AG04449 (cell line): ENCODE results near the gene FOXD4L1.
"Not testable (repeated sequence)": the region's sequence is repeated elsewhere in the genome, so short reads cannot be mapped to it uniquely, and the experiment has no call there.

Experiments
- CTCF ChIA-PET: fragments of 350-600 bp; formaldehyde crosslinking; extraction: SDS; loops from one replicate; lab custom pipeline; 2021; ENCODE audit warnings: antibody characterized with exemption; lab: Yijun Ruan, JAX
- POLR2A ChIA-PET: fragments of 400-600, 350-600 bp; formaldehyde crosslinking; extraction: SDS; loops from one replicate; lab custom pipeline; 2020; ENCODE audit warnings: antibody characterized with exemption, inconsistent platforms; lab: Yijun Ruan, JAX
- DNase-seq: peaks from one replicate; pipeline ENCODE4 v3.0.0-alpha.2; 2010; ENCODE audit warnings: low read depth, low spot score
- H3K4me3 ChIP-seq: 2 replicates; pipeline ENCODE4 v1.5.1; 2011; ENCODE audit warnings: low read depth, mild to moderate bottlenecking, control low read depth, low read length

FOXD4L1 gene

GRCh38 chr2:113498365-113498764 lies at the start of gene FOXD4L1:
Gene FOXD4L1, plus strand, starts transcription at chr2:113498665. Its CDS starts 592 bp downstream, at chr2:113499257.
- POLR2A ChIA-PET, CTCF ChIA-PET, DNase-seq, H3K4me3 ChIP-seq: not testable (repeated sequence)

DNA sequence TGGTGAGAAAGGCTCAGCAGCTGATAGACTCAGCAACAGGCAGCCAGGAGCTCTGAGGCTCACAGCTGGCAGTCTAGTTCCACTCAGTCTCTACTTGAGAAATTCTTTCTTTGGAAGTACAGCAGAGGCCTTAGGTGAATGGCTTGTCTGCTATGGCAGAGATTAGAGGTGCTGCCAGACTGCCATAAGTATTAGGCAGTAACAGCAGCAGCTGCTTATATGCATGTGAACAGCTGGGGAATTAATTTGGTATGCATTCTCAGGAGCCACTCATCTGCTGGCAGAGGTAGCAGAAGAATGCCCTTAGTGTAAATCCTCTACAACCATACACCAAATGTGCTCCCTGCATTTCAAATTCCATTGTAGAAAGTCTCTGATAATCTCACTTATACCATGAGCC lies 32.7 kb upstream of the FOXD4L1 start:
- DNase-seq, CTCF ChIA-PET, POLR2A ChIA-PET, H3K4me3 ChIP-seq: not testable (repeated sequence)

GRCh38 chr2:113476688-113477368 lies 21.6 kb upstream of the FOXD4L1 start:
- CTCF ChIA-PET, H3K4me3 ChIP-seq, POLR2A ChIA-PET, DNase-seq: not testable (repeated sequence)

GRCh38 chr2:113496527-113496926 lies 1.9 kb upstream of the FOXD4L1 start:
- DNase-seq, H3K4me3 ChIP-seq, CTCF ChIA-PET, POLR2A ChIA-PET: not testable (repeated sequence)

DNA sequence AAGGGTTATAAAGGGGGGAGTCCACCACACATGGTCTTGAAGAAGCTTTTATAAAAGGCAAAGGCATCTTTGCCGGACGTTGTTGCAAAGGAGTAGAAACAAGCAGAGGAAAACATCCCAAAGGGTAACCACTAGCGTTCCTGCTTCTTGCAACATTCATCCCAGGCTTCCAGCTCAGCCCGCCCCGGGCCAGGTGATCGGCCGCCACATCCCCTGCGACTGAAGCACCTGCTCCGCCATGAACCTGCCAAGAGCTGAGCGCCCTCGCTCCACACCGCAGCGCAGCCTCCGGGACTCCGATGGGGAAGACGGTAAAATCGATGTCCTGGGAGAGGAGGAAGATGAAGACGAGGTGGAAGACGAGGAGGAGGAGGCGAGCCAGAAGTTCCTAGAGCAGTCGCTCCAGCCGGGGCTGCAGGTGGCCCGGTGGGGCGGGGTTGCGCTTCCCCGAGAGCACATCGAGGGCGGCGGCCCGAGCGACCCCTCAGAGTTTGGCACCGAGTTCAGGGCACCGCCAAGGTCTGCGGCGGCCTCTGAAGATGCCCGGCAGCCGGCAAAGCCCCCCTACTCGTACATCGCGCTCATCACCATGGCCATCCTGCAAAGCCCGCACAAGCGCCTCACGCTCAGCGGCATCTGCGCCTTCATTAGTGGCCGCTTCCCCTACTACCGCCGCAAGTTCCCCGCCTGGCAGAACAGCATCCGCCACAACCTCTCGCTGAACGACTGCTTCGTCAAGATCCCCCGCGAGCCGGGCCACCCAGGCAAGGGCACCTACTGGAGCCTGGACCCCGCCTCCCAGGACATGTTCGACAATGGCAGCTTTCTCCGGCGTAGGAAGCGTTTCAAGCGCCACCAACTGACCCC lies 787 bp downstream of the FOXD4L1 start:
- DNase-seq, H3K4me3 ChIP-seq, POLR2A ChIA-PET, CTCF ChIA-PET: not testable (repeated sequence)

DNA sequence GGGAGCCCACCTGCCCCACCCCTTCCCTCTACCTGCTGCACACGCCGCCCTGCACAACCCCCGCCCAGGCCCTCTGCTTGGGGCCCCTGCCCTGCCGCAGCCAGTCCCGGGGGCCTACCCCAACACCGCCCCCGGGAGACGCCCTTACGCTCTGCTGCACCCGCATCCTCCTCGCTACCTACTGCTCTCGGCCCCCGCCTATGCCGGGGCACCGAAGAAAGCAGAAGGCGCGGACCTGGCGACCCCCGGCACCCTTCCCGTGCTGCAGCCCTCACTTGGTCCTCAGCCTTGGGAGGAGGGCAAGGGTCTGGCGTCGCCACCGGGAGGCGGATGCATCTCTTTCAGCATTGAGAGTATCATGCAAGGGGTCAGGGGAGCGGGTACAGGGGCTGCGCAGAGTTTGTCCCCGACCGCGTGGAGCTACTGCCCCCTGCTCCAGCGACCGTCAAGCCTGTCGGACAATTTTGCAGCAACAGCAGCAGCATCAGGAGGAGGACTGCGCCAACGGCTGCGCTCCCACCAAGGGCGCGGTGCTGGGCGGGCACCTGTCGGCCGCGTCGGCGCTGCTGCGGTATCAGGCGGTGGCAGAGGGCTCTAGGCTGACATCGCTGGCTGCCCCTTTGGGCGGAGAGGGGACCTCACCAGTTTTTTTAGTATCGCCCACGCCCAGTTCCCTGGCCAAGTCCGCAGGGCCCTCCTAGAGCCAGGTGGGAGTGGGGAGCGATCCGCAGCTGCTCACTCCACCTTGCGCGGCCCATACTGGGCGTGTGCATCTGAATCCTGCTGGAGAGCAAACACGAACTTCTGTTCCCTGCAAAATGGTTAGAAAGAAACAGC lies 1.6 kb downstream of the FOXD4L1 start:
- POLR2A ChIA-PET, H3K4me3 ChIP-seq, CTCF ChIA-PET, DNase-seq: not testable (repeated sequence)

GRCh38 chr2:113500723-113501038 lies 2.2 kb downstream of the FOXD4L1 start:
- H3K4me3 ChIP-seq, POLR2A ChIA-PET, CTCF ChIA-PET, DNase-seq: not testable (repeated sequence)

DNA sequence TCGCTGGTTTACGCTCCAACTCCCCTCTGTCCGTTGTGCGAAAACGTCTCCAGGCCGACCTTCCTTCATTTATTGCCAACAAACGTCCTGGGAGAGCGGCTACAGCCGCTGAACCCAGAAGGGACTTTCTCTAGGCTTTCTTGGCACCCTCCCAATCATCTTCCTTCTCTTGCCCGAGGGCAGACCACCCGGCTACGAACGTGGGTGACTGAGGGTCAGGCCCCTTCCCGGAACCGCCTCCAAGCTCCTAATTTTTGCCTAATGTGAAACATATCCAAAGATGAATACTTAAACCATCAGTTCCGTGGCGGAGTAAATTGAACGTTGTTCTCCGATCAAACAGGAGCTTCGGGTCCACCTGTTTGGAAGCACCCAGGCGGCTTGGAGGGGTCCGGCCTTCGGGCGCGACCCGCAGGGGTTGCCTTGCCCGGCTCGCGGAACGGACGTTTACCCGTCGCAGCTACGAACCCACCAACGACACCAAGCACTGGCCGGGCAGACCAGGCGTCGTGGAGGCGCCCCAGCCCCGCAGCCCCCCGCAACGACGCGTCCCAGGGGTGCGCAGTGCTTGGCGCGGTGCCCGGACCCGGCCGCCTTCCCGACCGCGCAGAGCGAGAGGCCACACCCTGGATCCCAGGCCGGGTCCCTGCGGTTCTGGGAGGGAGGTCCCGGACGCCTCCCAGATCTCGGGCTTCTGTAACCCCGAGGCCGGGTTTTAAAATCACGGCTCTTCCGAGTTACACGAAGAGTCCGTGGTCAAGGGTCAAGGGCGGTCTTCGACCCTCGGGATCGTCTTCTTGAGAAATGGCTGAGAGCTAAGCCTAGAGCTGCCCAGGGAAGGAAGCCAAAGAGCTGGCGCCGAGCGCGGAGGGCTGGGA lies 4.0 kb downstream of the FOXD4L1 start:
- peak overlapping the region; percentile 25 for H3K4me3 ChIP-seq
- CTCF ChIA-PET, POLR2A ChIA-PET, DNase-seq: not testable (repeated sequence)

- DNase-seq, CTCF ChIA-PET, POLR2A ChIA-PET: not testable (repeated sequence)
- H3K4me3 ChIP-seq = peak overlapping the region; percentile 25
Observed at GRCh38 chr2:113503094-113504042, 4.9 kb downstream of the FOXD4L1 start.

DNA sequence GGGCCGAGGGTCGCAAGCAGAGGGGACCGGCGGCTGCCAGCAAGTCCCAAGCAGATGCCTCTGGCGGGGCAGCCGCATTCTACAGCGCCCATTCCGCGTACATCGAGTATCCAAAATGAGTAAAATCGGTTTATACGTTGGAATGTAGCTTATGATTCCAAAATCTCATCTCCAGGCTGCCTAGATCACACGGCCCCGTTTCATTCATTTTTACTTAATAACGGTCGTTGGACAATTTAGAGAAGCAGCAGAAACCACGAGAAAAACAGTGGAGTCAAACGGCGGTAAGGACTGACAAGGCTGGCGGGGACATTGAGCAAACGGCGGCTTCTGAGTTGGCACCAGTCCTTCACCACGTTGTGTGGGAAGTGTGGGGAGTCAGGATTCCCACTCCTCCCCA lies 5.6 kb downstream of the FOXD4L1 start:
- H3K4me3 ChIP-seq, DNase-seq, CTCF ChIA-PET: not testable (repeated sequence)

GRCh38 chr2:113507394-113508140 lies 9.1 kb downstream of the FOXD4L1 start:
- CTCF ChIA-PET, DNase-seq, H3K4me3 ChIP-seq, POLR2A ChIA-PET: not testable (repeated sequence)

More for the DNA sequence above, 5.6 kb downstream of the FOXD4L1 start:
- POLR2A ChIA-PET = not testable (repeated sequence)

DNA sequence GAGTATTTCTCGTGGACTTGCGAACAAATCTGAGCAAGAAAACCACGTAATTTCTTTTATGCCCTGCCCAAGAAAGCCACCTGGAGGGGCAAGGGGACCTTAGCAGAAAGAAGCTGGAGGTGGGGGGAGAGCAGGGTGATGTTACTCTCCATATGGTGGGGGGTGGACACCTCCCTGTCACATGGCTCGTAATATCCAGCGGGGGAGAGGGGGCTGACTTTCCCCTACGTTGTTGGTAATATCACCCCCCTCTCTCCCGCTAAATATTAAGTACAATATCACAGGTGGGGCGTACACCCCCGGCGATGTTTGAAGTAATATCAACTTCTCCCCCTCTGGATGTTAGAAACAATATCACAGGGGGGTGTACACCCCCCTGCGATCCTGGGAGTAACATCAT lies 9.7 kb downstream of the FOXD4L1 start:
- CTCF ChIA-PET, POLR2A ChIA-PET, DNase-seq, H3K4me3 ChIP-seq: not testable (repeated sequence)

- POLR2A ChIA-PET = not testable (repeated sequence)
Observed at GRCh38 chr2:113510913-113511312, 12.4 kb downstream of the FOXD4L1 start.

DNA sequence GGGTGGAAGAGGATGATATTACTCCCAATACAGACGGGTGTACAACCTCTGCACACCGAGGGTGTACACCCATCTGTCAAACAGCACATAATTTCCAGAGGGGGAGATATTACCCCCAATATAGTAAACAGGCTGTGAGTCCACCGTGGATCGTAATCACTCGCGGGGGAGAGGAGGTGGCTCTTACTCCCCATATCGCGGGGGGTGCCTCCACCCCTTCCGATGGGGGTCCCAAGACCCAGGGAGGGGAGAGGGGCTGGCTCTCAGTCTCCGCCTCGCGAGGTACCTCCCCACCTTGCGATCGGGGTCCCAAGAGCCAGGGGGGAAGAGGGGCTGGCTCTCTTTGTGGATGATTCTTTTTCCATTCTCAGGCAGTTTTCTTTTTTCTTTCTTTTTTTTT lies 13.4 kb downstream of the FOXD4L1 start:
- DNase-seq, CTCF ChIA-PET: not testable (repeated sequence)

More at GRCh38 chr2:113510913-113511312, 12.4 kb downstream of the FOXD4L1 start:
- CTCF ChIA-PET, DNase-seq, H3K4me3 ChIP-seq: not testable (repeated sequence)

More for the DNA sequence above, 13.4 kb downstream of the FOXD4L1 start:
- POLR2A ChIA-PET, H3K4me3 ChIP-seq: not testable (repeated sequence)
